HFF-Myc (cell line): ENCODE results near the gene FIGLA.

Experiments
- DNase-seq: peaks from one replicate; pipeline ENCODE4 v3.0.0-alpha.2; 2011; ENCODE audit warnings: low read depth; ENCODE audit errors: extremely low read depth
- H3K4me3 ChIP-seq: replicated peaks from 2 replicates; pipeline ENCODE4 v1.5.1; 2011; ENCODE audit warnings: low read depth, mild to moderate bottlenecking, control low read depth, low read length
- TF ChIP-seq, protein P1 (sequence below): IDR thresholded peaks from 2 replicates; pipeline ENCODE4 v1.5.1; 2012; ENCODE audit warnings: mild to moderate bottlenecking, low read depth, low read length, control low read depth; ENCODE audit errors: missing control alignments

The FIGLA gene

GRCh38 chr2:70729647-70730046 lies 60.8 kb downstream of the FIGLA start:
- no peak for DNase-seq
- H3K4me3 ChIP-seq = no peak overlapping the region
- TF ChIP-seq, protein P1, sequence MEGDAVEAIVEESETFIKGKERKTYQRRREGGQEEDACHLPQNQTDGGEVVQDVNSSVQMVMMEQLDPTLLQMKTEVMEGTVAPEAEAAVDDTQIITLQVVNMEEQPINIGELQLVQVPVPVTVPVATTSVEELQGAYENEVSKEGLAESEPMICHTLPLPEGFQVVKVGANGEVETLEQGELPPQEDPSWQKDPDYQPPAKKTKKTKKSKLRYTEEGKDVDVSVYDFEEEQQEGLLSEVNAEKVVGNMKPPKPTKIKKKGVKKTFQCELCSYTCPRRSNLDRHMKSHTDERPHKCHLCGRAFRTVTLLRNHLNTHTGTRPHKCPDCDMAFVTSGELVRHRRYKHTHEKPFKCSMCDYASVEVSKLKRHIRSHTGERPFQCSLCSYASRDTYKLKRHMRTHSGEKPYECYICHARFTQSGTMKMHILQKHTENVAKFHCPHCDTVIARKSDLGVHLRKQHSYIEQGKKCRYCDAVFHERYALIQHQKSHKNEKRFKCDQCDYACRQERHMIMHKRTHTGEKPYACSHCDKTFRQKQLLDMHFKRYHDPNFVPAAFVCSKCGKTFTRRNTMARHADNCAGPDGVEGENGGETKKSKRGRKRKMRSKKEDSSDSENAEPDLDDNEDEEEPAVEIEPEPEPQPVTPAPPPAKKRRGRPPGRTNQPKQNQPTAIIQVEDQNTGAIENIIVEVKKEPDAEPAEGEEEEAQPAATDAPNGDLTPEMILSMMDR = no peak

- TF ChIP-seq, protein P1 = no peak
- H3K4me3 ChIP-seq = no peak overlapping the region
- no peak for DNase-seq
These were observed 62.3 kb downstream of the FIGLA start for GRCh38 chr2:70728128-70728527.
